Neural cell (in vitro differentiated cells): ENCODE data around the gene FOXP4. TPM values are rescaled to one million over a fixed set of nuclear protein-coding genes. Genes with fewer than 3 reads are reported as not detected.

ENCODE experiments used
- H2AFZ ChIP-seq: fragments of 200-600, 300-800 bp; sonication (generic), shearing (Covaris generic); 2 replicates; pipeline ENCODE4 v1.6.0; 2014; ENCODE audit warnings: low read depth, mild to moderate bottlenecking, antibody characterized with exemption, low read length, moderate library complexity
- H3F3A ChIP-seq: fragments of 200-600 bp; shearing (Covaris generic); 2 replicates; pipeline ENCODE4 v1.6.1; 2016; ENCODE audit warnings: mild to moderate bottlenecking, moderate library complexity, mixed read lengths, antibody characterized with exemption, low read length; ENCODE audit not compliant: insufficient read depth, poor library complexity, severe bottlenecking
- H3K27ac ChIP-seq: fragments of 200-600, 300-800 bp; sonication (generic), shearing (Covaris generic); 2 replicates; pipeline ENCODE4 v1.5.1; 2014; ENCODE audit warnings: mild to moderate bottlenecking, low read length, moderate library complexity
- H3K27me3 ChIP-seq: fragments of 300-800, 200-600 bp; sonication (generic), shearing (Covaris generic); 2 replicates; pipeline ENCODE4 v1.6.0; 2014; ENCODE audit warnings: mild to moderate bottlenecking, low read depth, low read length, moderate library complexity; ENCODE audit not compliant: insufficient read depth
- H3K36me3 ChIP-seq: fragments of 300-800, 200-600 bp; sonication (generic), shearing (Covaris generic); 2 replicates; pipeline ENCODE4 v1.5.1; 2014; ENCODE audit warnings: mild to moderate bottlenecking, antibody characterized with exemption, low read length, moderate library complexity; ENCODE audit not compliant: insufficient read depth
- H3K4me2 ChIP-seq: fragments of 300-800, 200-600 bp; sonication (generic), shearing (Covaris generic); 2 replicates; pipeline ENCODE4 v1.6.0; 2014; ENCODE audit warnings: mild to moderate bottlenecking, low read length
- H3K4me3 ChIP-seq: fragments of 300-800, 200-600 bp; sonication (generic), shearing (Covaris generic); 2 replicates; pipeline ENCODE4 v1.5.1; 2014; ENCODE audit warnings: mild to moderate bottlenecking, low read length, moderate library complexity
- H3K79me2 ChIP-seq: fragments of 200-600 bp; shearing (Covaris generic); replicated peaks from 2 replicates; pipeline ENCODE4 v1.6.0; 2014; ENCODE audit warnings: mild to moderate bottlenecking, low read length, moderate library complexity; ENCODE audit not compliant: insufficient read depth
- H3K9ac ChIP-seq: fragments of 300-800, 200-600 bp; sonication (generic), shearing (Covaris generic); 2 replicates; pipeline ENCODE4 v1.6.1; 2016; ENCODE audit warnings: mild to moderate bottlenecking, low read length, mixed read lengths
- H3K9me2 ChIP-seq: fragments of 200-600 bp; shearing (Covaris generic); 2 replicates; pipeline ENCODE4 v1.6.1; 2016; ENCODE audit warnings: mild to moderate bottlenecking, low read length, mixed read lengths; ENCODE audit not compliant: insufficient read depth
- H3K9me3 ChIP-seq: fragments of 200-600, 300-800 bp; sonication (generic), shearing (Covaris generic); 2 replicates; pipeline ENCODE4 v1.6.1; 2016; ENCODE audit warnings: mild to moderate bottlenecking, mixed run types, low read length, moderate library complexity, mixed read lengths
- H4K20me1 ChIP-seq: fragments of 200-600 bp; shearing (Covaris generic); 2 replicates; pipeline ENCODE4 v1.6.1; 2016; ENCODE audit warnings: mild to moderate bottlenecking, mixed run types; ENCODE audit not compliant: insufficient read depth
- EZH2 ChIP-seq: fragments of 200-600, 300-800 bp; shearing (Covaris generic), sonication (generic); IDR thresholded peaks from 2 replicates; pipeline ENCODE4 v1.6.1; 2014; ENCODE audit warnings: antibody characterized with exemption, low read length, borderline replicate concordance, mild to moderate bottlenecking; ENCODE audit not compliant: insufficient read depth, poor library complexity, severe bottlenecking
- MXI1 ChIP-seq: fragments of 450-650 bp; conservative IDR thresholded peaks from 2 replicates; pipeline ENCODE4 v1.6.1; 2014; ENCODE audit warnings: antibody characterized with exemption, mild to moderate bottlenecking; ENCODE audit not compliant: poor library complexity, severe bottlenecking
- POLR2AphosphoS5 ChIP-seq: IDR thresholded peaks from 2 replicates; pipeline ENCODE4 v1.6.1; 2012
- SMC3 ChIP-seq: fragments of 450-650 bp; conservative IDR thresholded peaks from 2 replicates; pipeline ENCODE4 v1.6.1; 2014; ENCODE audit warnings: antibody characterized with exemption, mild to moderate bottlenecking, moderate library complexity; ENCODE audit not compliant: poor library complexity
- TAF1 ChIP-seq: IDR thresholded peaks from 2 replicates; pipeline ENCODE4 v1.6.1; 2012; ENCODE audit warnings: low read depth
- polyA plus RNA-seq: library from polyadenylated mRNA; depleted of rRNA; stranded (reverse); fragments of >200 nt; gene quantifications from 2 replicates; pipeline ENCODE4 v1.2.3, GENCODE V29; 2014
- small RNA-seq, 3 experiments: library from RNA; depleted of rRNA; stranded (forward); fragments of <200 nt; gene quantifications; one replicate each; pipeline ENCODE3, GENCODE V24; 2012
- TF ChIP-seq, protein P1 (sequence below): fragments of 450-650 bp; IDR thresholded peaks from 2 replicates; pipeline ENCODE4 v1.5.1; 2014; ENCODE audit warnings: antibody characterized with exemption, mild to moderate bottlenecking, moderate library complexity; ENCODE audit not compliant: poor library complexity, severe bottlenecking

Gene FOXP4
- polyA plus RNA-seq, 1 donor from 2014 or later: 7.1 TPM

DNA sequence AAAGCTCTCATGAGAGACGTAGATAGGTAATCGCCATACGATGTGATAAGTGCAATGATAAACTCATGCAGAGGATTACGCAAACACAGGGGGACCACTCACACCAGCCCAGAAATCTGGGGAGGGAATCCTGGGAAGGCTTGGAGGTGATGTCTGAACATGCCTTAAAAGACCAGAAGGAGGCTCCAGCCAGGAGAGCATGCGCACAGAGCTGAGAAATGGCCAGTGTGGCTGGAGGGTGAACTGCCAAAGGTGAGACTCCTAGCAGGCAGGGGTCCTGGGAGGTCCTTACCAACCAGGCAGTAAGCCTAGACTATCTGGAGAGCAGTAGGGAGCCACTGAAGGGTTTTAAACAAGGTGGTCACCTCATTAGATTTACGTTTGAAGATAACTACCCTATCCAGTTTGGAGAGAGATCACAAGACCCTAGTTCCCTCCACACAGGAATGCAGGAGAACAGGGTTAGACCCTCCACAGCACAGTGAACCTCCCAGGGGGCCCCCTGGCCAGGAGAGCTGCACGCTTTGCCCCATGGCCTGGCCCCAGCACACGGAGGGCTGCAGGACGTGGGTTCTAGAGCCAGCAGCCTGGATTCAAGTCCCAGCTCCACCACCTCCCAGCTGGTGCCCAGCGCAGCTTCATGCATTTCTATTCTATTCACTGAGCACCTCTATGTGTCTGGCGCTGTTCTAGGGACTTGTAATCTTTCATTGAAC lies 105.2 kb downstream of the FOXP4 start:
- TF ChIP-seq EZH2 (no peak), TAF1 (no peak), POLR2AphosphoS5 (no peak), SMC3 (no peak), MXI1 (no peak)
- TF ChIP-seq, protein P1, sequence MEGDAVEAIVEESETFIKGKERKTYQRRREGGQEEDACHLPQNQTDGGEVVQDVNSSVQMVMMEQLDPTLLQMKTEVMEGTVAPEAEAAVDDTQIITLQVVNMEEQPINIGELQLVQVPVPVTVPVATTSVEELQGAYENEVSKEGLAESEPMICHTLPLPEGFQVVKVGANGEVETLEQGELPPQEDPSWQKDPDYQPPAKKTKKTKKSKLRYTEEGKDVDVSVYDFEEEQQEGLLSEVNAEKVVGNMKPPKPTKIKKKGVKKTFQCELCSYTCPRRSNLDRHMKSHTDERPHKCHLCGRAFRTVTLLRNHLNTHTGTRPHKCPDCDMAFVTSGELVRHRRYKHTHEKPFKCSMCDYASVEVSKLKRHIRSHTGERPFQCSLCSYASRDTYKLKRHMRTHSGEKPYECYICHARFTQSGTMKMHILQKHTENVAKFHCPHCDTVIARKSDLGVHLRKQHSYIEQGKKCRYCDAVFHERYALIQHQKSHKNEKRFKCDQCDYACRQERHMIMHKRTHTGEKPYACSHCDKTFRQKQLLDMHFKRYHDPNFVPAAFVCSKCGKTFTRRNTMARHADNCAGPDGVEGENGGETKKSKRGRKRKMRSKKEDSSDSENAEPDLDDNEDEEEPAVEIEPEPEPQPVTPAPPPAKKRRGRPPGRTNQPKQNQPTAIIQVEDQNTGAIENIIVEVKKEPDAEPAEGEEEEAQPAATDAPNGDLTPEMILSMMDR: no peak
- Histone ChIP-seq H3K4me2 (no peak overlapping the region), H3K9me2 (no peaks in the 10 kb centered on the region), H3K36me3 (no peaks in the 10 kb centered on the region), H3K9me3 (no peaks in the 10 kb centered on the region), H3K4me3 (no peak overlapping the region), H3K9ac (no peak overlapping the region), H3K79me2 (no peaks in the 10 kb centered on the region), H4K20me1 (no peaks in the 10 kb centered on the region), H3K27ac (no peak overlapping the region), H2AFZ (no peak overlapping the region), H3K27me3 (no peaks in the 10 kb centered on the region), H3F3A (no peaks in the 10 kb centered on the region)

Small RNA genes within 50 kb of the gene (small RNA-seq; reads per million reads assigned to genes)
- 0 to 3.2 (median 3.2) reads per million in 3 experiments for gene MIR4641

Other genes starting within 250 kb of the FOXP4 start
- gene NCR2, start 210.8 kb upstream of the FOXP4 start, polyA plus RNA-seq: not detected in 2 replicates
- gene MDFI, start 92.1 kb downstream of the FOXP4 start, polyA plus RNA-seq: 42.5 and 42.8 TPM in 2 replicates
- gene TFEB, start 189.2 kb downstream of the FOXP4 start, polyA plus RNA-seq: 0.24 and 0.46 TPM in 2 replicates
- gene PGC, start 201.0 kb downstream of the FOXP4 start, polyA plus RNA-seq: not detected in 2 replicates
- 14.7 and 15.7 TPM in 2 replicates for gene FRS3, start 233.5 kb downstream of the FOXP4 start, polyA plus RNA-seq
- 1.3 TPM in 1 of 2 replicates, not detected in the other for gene PRICKLE4, start 234.4 kb downstream of the FOXP4 start, polyA plus RNA-seq
- 130 and 184 TPM in 2 replicates for gene TOMM6, start 241.3 kb downstream of the FOXP4 start, polyA plus RNA-seq